Stomach (tissue), 4 donors: ENCODE measurements around the gene TBC1D2.

Experiments used
- EP300 ChIP-seq: sonication (generic); formaldehyde crosslinking; IDR thresholded peaks from one replicate; pipeline ENCODE4 v1.6.1; 2017; ENCODE audit warnings: antibody characterized with exemption
- POLR2A ChIP-seq, 4 donors: fragments of 450-650 bp; IDR thresholded peaks; one replicate each; pipeline ENCODE4 v1.6.1; 2016; ENCODE audit warnings: antibody characterized with exemption in 4 of 4, control low read depth in 2 of 4, mild to moderate bottlenecking in 1 of 4, moderate library complexity in 1 of 4
- POLR2AphosphoS5 ChIP-seq, 3 donors: sonication (generic); formaldehyde crosslinking; IDR thresholded peaks; one replicate each; pipeline ENCODE4 v1.6.1; 2016; ENCODE audit warnings: antibody characterized with exemption in 3 of 3
- TF ChIP-seq, protein P1 (sequence below), 7 experiments: fragments of 450-650 bp in 4 of 7; fragments of 200-600 bp in 3 of 7; sonication (generic) in 3 of 7; IDR thresholded peaks; one replicate each; pipeline ENCODE4 v1.5.1; 2016 to 2019; ENCODE audit warnings: antibody characterized with exemption in 7 of 7, control low read depth in 2 of 7, mild to moderate bottlenecking in 1 of 7

DNA sequence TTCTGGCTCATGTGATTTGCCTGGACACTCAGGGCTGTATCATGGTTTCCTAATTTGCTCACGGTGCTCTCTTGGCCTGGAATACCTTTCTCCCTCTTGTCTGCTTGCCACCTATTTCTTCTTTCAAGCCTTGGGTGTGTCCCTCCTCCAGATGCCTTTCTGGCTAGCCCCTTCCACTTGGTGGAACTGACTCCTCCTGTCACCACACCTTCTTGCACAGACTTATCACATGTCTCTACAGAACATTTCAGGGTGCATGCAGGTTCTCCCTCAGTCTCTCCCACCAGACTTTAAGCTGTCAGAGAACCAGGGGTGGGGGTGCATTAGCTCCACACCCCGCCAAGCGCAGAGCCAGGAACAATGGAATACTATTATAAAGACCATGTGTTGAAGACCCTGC lies 1.9 kb downstream of the TBC1D2 start:
- TF ChIP-seq POLR2A (IDR thresholded peaks at IDR 0.05) (no peak), POLR2AphosphoS5 (IDR thresholded peaks at IDR 0.05) (no peak), EP300 (no peak)
- TF ChIP-seq, protein P1, sequence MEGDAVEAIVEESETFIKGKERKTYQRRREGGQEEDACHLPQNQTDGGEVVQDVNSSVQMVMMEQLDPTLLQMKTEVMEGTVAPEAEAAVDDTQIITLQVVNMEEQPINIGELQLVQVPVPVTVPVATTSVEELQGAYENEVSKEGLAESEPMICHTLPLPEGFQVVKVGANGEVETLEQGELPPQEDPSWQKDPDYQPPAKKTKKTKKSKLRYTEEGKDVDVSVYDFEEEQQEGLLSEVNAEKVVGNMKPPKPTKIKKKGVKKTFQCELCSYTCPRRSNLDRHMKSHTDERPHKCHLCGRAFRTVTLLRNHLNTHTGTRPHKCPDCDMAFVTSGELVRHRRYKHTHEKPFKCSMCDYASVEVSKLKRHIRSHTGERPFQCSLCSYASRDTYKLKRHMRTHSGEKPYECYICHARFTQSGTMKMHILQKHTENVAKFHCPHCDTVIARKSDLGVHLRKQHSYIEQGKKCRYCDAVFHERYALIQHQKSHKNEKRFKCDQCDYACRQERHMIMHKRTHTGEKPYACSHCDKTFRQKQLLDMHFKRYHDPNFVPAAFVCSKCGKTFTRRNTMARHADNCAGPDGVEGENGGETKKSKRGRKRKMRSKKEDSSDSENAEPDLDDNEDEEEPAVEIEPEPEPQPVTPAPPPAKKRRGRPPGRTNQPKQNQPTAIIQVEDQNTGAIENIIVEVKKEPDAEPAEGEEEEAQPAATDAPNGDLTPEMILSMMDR (IDR thresholded peaks at IDR 0.05), result no peak
